Measurements from ENCODE around the gene VASH2. TPM values are rescaled to one million over a fixed set of nuclear protein-coding genes. Genes with fewer than 3 reads are reported as not detected.
"Not testable (repeated sequence)": the region's sequence is repeated elsewhere in the genome, so short reads cannot be mapped to it uniquely, and the experiment has no call there.

VASH2 gene
- total RNA-seq (under 1 TPM; 0.07 to 0.55 TPM), total RNA-seq (0 to 0.08 reads per million in 2 donors)

DNA sequence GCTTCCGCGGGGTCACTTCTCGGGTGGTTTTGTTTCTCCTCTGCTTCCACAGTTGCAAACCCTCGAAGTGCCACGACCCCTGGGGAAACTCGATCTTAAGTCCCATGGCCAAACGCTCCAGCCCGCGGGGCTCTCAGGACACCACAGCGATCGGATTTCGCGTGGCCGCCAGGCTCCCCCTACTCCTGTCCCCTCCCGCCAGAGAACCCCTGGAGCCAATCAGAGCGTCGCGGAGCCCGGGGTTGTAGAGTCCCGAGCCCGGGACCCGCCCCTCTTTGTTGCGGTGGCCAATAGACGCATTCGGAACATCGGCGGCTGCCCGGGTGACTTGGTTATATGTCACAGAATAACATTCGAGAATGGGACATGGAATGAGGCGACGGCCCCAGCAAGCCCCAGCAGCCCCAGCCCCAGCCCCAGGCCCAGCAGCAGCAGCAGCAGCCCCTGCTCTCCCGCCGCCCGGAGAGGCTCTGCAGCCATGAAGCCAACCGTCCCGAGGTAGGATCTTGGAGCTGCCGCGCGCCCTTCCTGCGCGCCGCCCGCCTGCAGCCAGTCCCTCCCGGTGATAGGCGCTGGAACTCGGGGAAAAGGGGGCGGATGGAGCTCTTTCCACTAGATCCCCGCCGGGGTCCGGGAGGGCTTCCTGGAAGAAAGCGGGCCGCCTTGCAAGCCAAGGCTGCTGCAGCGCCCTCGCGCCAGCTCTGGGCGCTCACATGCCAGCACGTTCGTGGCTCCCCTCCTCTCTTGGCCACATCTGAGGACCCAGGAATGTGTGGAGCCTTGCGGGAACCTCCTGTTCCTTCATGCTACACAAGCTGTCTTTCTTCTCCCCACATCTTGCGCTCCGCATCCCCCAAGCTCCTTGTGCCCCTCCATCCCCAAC is at the start of gene VASH2:
TSS of gene VASH2 (plus strand) at position 299 of the 883 bp plus-strand sequence. CDS start 1,002 bp downstream, outside the sequence.
- peaks cover 65% of the 10 kb centered on the region for H3K27me3 Mint-ChIP-seq
- H3K36me3 Mint-ChIP-seq (ENCODE audit: low read depth) = peaks cover 2% of the 10 kb centered on the region

DNA sequence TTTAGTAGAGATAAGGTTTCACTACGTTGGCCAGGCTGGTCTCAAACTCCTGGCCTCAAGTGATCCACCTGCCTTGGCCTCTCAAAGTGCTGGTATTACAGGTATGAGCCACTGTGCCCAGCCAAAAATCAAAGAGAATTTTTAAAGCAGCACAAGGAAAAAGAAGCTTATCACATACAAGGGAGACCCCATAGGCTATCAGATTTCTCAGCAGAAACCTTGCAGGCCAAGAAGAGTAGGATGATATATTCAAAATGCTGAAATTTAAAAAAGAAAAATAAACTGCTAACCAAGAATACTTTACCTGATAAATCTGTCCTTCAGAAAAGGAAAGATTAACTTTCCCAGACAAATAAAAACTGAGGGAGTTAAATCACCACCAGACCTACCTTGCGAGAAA is 49.1 kb upstream of the VASH2 start:
- Mint-ChIP-seq H3K4me1 (no peaks in the 10 kb centered on the region), H3K27ac (no peak overlapping the region), H3K4me3 (no peak overlapping the region), H3K36me3 (ENCODE audit: low read depth) (no peaks in the 10 kb centered on the region), H3K27me3 (no peaks in the 10 kb centered on the region)
- peaks cover 13% of the 10 kb centered on the region for H3K9me3 ChIP-seq (ENCODE audit: control insufficient read depth, low read length, poor library complexity, severe bottlenecking)
- ATAC-seq (no peak), DNase-seq (no peak)

More for the DNA sequence above, at the start of gene VASH2:
- peak; percentile 39 to 48 (median 44) for DNase-seq
- H3K27ac Mint-ChIP-seq = no peak within 1 kb of the TSS
- peak; percentile 97 for ATAC-seq
- H3K4me1 Mint-ChIP-seq = peaks cover 11% of the 10 kb centered on the region
- H3K9me3 ChIP-seq (ENCODE audit: control insufficient read depth, low read length, poor library complexity, severe bottlenecking) = no peaks in the 10 kb centered on the region
- H3K4me3 Mint-ChIP-seq = peak within 1 kb of the TSS; percentile 82

DNA sequence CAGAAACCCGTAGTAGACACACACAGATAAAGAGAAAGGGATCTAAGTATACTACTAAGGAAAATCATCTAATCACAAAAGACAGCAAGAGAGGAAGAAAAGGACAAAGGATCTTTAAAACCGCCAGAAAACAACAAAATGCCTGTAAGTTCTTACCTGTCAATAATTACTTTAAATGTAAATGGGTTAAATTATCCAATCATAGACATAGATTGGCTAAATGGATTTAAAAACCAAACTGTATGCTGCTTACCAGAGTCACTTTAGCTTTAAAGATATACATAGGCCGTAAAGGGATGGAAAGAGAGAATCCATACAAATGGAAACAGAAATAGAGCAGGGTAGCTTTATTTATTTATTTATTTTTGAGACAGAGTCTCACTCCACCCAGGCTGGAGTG is 48.3 kb upstream of the VASH2 start:
- H3K27me3 Mint-ChIP-seq = no peaks in the 10 kb centered on the region
- H3K27ac Mint-ChIP-seq = no peak overlapping the region
- ATAC-seq (no peak), DNase-seq (no peak)
- H3K36me3 Mint-ChIP-seq (ENCODE audit: low read depth) = no peaks in the 10 kb centered on the region
- H3K9me3 ChIP-seq (ENCODE audit: control insufficient read depth, low read length, poor library complexity, severe bottlenecking) = peaks cover 13% of the 10 kb centered on the region
- H3K4me1 Mint-ChIP-seq = no peaks in the 10 kb centered on the region
- H3K4me3 Mint-ChIP-seq = no peak overlapping the region

GRCh38 chr1:212903664-212904063 is 46.7 kb upstream of the VASH2 start:
- Mint-ChIP-seq H3K27ac (no peak overlapping the region), H3K36me3 (ENCODE audit: low read depth) (no peaks in the 10 kb centered on the region), H3K27me3 (no peaks in the 10 kb centered on the region), H3K4me3 (no peak overlapping the region), H3K4me1 (no peaks in the 10 kb centered on the region)
- no peak for ATAC-seq
- no peak for DNase-seq
- H3K9me3 ChIP-seq (ENCODE audit: control insufficient read depth, low read length, poor library complexity, severe bottlenecking) = peaks cover 13% of the 10 kb centered on the region

- not testable (repeated sequence) for H3K4me3 Mint-ChIP-seq; H3K4me1 Mint-ChIP-seq; H3K9me3 ChIP-seq (ENCODE audit: control insufficient read depth, low read length, poor library complexity, severe bottlenecking); H3K36me3 Mint-ChIP-seq (ENCODE audit: low read depth); H3K27ac Mint-ChIP-seq; DNase-seq; H3K27me3 Mint-ChIP-seq; ATAC-seq
Observed at GRCh38 chr1:212908071-212908470, 42.3 kb upstream of the VASH2 start.

DNA sequence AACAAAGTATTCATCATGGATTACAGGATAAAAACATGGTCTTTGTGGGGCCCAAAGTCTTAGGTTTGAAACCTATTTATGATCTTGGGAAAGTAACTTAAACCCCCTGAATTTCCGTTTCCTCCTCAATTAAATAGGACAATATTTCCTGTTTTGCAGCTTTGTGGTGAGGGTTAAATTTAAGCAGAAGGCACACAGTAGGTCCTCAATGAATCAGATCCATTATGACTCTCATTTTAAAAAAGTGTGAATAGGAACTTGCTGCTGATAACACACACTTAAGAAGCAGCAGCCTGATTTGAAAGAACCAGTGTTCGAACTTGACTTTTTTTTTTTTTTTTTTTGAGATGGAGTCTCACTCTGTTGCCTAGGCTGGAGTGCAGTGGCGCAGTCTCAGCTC is 41.4 kb upstream of the VASH2 start:
- Mint-ChIP-seq H3K36me3 (ENCODE audit: low read depth) (no peaks in the 10 kb centered on the region), H3K4me3 (no peak overlapping the region), H3K4me1 (no peaks in the 10 kb centered on the region), H3K27ac (no peak overlapping the region), H3K27me3 (no peaks in the 10 kb centered on the region)
- H3K9me3 ChIP-seq (ENCODE audit: control insufficient read depth, low read length, poor library complexity, severe bottlenecking) = no peaks in the 10 kb centered on the region
- DNase-seq (no peak), ATAC-seq (no peak)

DNA sequence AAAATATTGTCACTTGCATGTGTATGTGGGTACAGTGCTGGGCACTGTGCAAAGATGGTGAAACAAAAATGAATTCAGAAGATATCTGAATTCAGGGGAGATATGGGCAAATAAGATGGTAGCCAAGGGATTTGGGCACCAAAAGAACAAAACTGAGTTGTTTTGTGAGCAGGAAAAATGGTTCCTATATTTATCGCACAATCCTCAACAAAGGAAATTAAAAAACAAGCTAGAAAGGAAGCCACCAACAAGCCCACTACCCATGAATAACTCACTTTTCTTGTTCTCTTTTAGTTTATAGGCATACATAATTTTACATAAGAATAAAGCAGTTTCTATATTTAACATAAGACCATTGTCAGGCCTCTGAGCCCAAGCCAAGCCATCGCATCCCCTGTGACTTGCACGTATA is 40.7 kb upstream of the VASH2 start:
- no peaks in the 10 kb centered on the region for H3K9me3 ChIP-seq (ENCODE audit: control insufficient read depth, low read length, poor library complexity, severe bottlenecking)
- ATAC-seq = no peak
- peaks cover 4% of the 10 kb centered on the region for H3K27me3 Mint-ChIP-seq
- no peak overlapping the region for H3K27ac Mint-ChIP-seq
- no peak overlapping the region for H3K4me3 Mint-ChIP-seq
- DNase-seq = no peak
- peaks cover 4% of the 10 kb centered on the region for H3K4me1 Mint-ChIP-seq
- peaks cover 3% of the 10 kb centered on the region for H3K36me3 Mint-ChIP-seq (ENCODE audit: low read depth)

DNA sequence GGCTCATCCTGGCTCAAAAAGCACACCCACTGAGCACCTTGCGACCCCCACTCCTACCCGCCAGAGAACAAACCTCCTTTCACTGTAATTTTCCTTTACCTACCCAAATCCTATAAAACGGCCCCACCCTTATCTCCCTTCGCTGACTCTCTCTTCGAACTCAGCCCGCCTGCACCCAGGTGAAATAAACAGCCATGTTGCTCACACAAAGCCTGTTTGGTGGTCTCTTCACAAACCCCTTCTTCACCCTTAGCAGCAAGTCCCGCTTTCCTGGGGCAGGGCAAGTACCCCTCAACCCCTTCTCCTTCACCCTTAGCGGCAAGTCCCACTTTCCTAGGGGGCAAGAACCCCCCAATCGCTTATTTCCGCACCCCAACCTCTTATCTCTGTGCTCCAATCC is 40.1 kb upstream of the VASH2 start:
- H3K27me3 Mint-ChIP-seq; H3K4me3 Mint-ChIP-seq; ATAC-seq; H3K9me3 ChIP-seq (ENCODE audit: control insufficient read depth, low read length, poor library complexity, severe bottlenecking); H3K36me3 Mint-ChIP-seq (ENCODE audit: low read depth); H3K27ac Mint-ChIP-seq; DNase-seq; H3K4me1 Mint-ChIP-seq: not testable (repeated sequence)

DNA sequence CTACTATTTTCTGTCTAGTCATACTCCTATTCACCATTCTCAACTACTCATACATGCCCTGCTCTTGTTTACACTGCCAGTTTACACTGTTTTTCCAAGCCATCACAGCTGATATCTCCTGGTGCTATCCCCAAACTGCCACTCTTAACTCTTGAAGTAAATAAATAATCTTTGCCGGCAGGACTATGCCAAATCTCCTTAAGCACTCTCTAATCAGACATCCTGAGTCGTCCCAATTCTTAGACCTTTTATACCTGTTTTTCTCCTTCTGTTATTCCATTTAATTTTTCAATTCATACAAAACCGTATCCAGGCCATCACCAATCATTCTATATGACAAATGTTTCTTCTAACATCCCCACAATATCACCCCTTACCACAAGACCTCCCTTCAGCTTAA is 36.7 kb upstream of the VASH2 start:
- H3K27me3 Mint-ChIP-seq = peaks cover 35% of the 10 kb centered on the region
- H3K36me3 Mint-ChIP-seq (ENCODE audit: low read depth); ATAC-seq; H3K27ac Mint-ChIP-seq; H3K4me3 Mint-ChIP-seq; H3K9me3 ChIP-seq (ENCODE audit: control insufficient read depth, low read length, poor library complexity, severe bottlenecking); H3K4me1 Mint-ChIP-seq; DNase-seq: not testable (repeated sequence)

GRCh38 chr1:212914110-212914509 is 36.2 kb upstream of the VASH2 start:
- not testable (repeated sequence) for ATAC-seq; H3K36me3 Mint-ChIP-seq (ENCODE audit: low read depth)

DNA sequence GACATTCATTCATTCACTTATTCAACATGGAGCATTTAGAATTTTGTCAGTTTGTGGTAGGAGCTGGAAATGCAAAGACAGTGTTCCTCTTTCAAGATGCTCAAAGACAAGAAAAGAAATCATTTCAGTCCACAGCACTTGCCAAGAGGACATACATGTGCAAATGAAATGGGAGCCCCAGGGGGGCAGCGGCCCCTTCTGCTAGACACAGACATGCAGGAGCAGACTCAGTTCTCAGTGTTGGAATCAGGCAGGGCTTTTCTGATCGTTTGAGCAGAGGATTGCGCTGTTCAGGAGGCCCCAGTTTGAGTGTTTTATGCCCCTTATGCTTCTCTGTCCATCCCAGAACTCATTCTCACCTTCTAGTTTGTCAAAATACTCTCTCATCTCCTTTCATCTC is 35.6 kb upstream of the VASH2 start:
- Mint-ChIP-seq H3K27ac (no peak overlapping the region), H3K36me3 (ENCODE audit: low read depth) (peaks cover 7% of the 10 kb centered on the region)
- no peak for ATAC-seq

More at GRCh38 chr1:212914110-212914509, 36.2 kb upstream of the VASH2 start:
- H3K27me3 Mint-ChIP-seq = peaks cover 36% of the 10 kb centered on the region
- H3K27ac Mint-ChIP-seq; DNase-seq; H3K4me3 Mint-ChIP-seq; H3K4me1 Mint-ChIP-seq; H3K9me3 ChIP-seq (ENCODE audit: control insufficient read depth, low read length, poor library complexity, severe bottlenecking): not testable (repeated sequence)

DNA sequence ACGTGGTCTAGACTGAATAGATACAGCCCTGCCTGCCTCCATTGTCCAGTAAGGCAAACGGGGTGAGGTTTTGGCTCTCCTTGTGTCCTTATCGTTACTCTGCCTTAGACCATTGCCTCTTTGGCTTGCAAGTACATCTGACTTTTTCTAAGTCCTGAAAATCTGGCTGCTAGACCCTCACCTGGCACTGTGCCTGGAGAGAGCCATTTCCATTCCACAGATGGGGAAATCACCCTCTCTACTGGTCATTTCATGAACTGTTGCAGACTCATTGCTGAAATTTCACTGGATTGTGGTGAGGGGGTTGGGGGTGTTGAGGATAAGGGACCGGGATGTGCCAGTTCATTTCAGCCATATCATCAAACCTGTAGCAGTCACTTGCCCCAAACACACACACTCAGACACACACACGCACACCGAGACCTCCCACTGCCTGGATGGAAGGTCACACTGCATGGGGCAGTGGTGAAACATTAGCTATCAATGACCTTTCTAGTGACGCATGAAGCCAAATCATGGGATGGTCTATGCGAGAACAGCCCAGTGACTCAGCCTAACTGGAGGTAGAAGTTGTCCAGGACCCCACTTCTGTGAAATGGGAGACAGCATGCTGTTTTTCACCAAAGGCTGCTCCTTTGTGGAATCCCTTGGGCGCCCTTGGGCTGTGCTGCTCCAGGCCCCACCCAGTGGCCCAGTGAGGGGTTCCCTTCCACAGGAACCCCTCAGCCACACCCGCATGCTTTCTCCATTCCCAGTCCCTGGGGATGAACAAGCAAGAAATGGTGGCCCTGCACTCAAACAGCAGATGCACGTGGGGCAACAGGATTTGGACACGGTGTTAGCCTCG is 34.9 kb upstream of the VASH2 start:
- Mint-ChIP-seq H3K27me3 (peaks cover 36% of the 10 kb centered on the region), H3K4me1 (peaks cover 7% of the 10 kb centered on the region), H3K36me3 (ENCODE audit: low read depth) (peaks cover 7% of the 10 kb centered on the region), H3K4me3 (no peak overlapping the region), H3K27ac (no peak overlapping the region)
- DNase-seq (no peak), ATAC-seq (no peak)
- H3K9me3 ChIP-seq (ENCODE audit: control insufficient read depth, low read length, poor library complexity, severe bottlenecking) = no peaks in the 10 kb centered on the region

More for the DNA sequence above, 35.6 kb upstream of the VASH2 start:
- DNase-seq = no peak
- H3K4me3 Mint-ChIP-seq = no peak overlapping the region
- no peaks in the 10 kb centered on the region for H3K9me3 ChIP-seq (ENCODE audit: control insufficient read depth, low read length, poor library complexity, severe bottlenecking)
- H3K4me1 Mint-ChIP-seq = peaks cover 7% of the 10 kb centered on the region
- H3K27me3 Mint-ChIP-seq = peaks cover 36% of the 10 kb centered on the region

GRCh38 chr1:212916481-212917133 is 33.7 kb upstream of the VASH2 start:
- Mint-ChIP-seq H3K36me3 (ENCODE audit: low read depth) (peaks cover 7% of the 10 kb centered on the region), H3K4me3 (no peak overlapping the region), H3K27me3 (peaks cover 47% of the 10 kb centered on the region), H3K4me1 (peaks cover 9% of the 10 kb centered on the region), H3K27ac (no peak overlapping the region)
- DNase-seq = no peak
- no peak for ATAC-seq
- H3K9me3 ChIP-seq (ENCODE audit: control insufficient read depth, low read length, poor library complexity, severe bottlenecking) = no peaks in the 10 kb centered on the region

Measured in T-helper 17 cell (primary cell).